Activated CD8-positive, alpha-beta memory T cell treated with anti-CD3 and anti-CD28 coated beads, Interleukin-2, amount 50 U/mL, for 4 hours (primary cell): ENCODE measurements around the gene NRXN3.

ENCODE experiments used
- DNase-seq: peaks from one replicate; pipeline ENCODE4 v3.0.0-alpha.2; 2020

The NRXN3 gene

GRCh38 chr14:79516009-79516408, 1345.8 kb downstream of the NRXN3 start:
- DNase-seq: no peak

GRCh38 chr14:79525416-79525815, 1355.2 kb downstream of the NRXN3 start:
- DNase-seq: no peak

DNA sequence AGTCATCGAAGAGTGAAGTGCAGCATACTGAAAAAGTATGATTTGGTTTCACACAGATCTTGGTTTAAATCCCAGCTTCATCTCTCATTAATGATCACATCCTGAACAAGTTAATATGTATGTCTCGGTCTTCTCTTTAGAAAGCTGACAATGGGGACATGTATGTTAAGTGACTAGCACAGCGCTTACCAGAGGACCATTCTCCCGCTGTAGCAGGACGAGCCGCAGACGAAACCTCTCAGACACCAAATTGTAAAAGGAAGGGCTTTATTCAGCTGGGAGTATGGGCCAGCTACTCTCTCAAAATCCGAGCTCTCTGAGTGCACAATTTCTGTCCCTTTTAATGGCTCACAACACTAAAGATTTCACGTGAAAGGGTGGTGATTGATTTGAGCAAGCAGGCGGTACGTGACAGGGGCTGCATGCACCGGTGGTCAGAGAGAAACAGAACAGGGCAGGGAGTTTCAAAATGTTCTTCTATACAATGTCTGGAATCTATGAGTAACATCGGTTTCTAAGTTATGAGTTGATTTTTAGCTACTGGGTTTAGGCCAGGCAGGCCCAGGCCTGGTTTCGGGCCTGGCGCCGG, 1358.7 kb downstream of the NRXN3 start:
- DNase-seq: no peak

DNA sequence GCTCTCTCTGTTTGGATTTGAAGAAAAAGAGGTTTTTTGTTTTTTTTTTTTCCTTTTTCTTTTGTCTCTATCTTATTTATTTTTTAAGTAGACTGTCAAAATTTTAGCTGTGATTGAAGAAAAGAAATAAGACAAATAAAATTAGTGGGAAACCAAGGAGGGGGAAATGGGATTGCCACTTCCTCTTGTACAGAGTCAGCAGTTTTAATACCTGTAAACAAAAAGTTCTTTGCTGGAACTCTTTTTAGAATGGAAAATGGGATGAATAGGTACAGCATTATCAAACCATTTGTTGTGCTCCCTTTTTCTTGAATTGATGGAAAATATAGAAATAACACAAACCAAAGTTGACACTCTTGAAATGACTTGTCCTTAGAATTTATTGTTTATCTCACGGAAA, 1360.4 kb downstream of the NRXN3 start:
- DNase-seq: no peak

DNA sequence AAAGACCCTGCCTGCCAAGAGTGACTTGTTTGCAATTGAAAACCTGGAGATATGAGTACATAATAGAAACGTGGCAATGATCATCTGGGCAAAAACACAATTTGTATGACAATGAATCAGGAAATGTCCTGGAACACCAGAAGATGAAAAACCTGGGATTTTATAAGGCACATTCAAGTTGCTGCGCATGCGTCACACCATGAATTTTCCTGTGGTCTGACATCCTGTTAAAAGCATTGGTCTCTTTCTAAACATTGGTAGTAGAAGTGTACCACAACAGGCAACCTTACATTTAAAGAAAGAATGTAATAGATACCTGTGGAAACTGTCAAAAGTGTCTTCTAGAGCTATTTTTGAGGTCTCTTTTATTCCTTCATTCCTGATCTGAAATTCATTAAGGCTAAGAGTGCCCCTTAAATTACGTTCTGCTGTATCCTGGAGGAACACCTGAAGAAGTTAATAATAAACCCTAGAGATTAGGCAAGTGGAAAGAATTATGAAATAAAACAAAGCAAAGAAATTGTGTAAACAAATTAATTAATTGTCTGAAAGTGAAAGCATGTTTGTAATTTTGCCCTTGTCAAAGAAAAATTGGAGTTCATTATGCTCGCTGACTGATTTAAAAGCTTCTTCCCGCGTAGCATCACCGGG, 1364.7 kb downstream of the NRXN3 start:
- no peak for DNase-seq

GRCh38 chr14:79540394-79540793, 1370.2 kb downstream of the NRXN3 start:
- no peak for DNase-seq

- DNase-seq: no peak
Observed at GRCh38 chr14:79542121-79542520, 1371.9 kb downstream of the NRXN3 start.

DNA sequence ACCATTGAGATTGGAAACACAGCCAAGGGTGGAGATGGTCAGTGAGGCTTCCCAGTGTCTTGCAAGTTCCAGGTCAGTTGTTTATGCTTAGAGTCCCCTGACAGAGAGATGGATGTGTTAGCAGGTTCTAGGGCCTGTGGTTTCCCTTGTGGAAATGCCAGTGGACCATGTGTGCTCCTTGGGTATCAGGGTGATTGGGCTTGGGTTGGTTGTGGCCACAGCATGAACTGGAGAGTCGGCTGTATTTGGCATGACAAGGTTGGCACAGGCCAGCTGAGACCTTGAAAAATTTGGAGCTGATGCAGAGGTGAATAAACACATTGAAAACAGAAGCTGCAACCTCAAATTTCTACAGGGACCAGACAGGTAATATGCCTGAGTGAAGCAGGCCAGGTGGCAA, 1373.2 kb downstream of the NRXN3 start:
- no peak for DNase-seq

DNA sequence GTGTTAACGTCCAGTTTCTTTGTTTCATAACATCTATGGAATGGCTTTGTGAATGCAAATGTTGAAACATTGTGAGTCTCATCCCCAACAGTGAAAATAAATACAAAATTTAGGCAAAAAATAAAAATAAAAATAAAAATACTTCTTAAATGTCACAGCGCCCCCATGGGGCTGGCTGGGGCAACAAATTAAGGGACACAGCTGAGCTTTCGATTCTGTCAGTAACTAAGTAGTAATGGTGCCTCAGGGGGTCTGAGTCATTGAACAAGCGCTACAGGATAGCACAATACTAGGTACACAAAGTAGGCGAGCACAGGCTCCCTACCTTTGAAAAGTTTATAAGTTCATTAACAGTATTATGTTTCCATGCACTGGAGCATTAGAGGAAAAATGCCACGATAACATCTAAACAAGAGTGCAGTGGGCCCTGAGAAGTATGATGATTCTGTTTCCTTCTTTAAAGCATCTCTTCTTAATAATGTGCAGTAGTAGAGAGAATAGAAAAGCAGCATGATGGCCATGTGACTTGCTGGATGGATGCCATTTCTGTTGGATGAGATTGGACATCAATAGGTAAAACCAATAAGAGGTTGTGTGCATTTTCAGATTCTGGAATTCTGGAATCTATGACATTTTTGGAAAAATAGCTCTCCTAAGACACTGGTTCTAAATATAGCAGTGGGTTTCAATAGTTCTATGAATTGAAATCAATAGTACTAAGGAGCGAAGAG, 1374.0 kb downstream of the NRXN3 start:
- DNase-seq: no peak

DNA sequence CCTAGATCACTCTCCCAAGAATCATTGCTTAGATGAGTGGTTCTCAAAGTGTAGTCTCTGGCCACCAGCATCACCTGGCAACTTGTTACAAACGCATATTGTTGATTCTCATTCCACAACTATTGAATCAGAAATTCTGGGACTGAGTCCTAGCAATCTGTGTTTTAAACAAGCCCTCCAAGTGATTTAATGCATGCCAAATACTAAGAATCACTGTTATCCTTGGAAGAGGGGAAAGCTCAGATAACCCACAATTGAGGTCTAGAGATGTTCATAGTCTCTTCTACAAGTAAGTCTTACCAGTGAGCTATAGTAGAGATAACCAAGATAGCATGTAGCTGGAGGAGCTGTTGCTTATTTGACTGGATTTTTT, 1374.5 kb downstream of the NRXN3 start:
- no peak for DNase-seq

- no peak for DNase-seq
Observed at GRCh38 chr14:79548836-79549235, 1378.7 kb downstream of the NRXN3 start.

DNA sequence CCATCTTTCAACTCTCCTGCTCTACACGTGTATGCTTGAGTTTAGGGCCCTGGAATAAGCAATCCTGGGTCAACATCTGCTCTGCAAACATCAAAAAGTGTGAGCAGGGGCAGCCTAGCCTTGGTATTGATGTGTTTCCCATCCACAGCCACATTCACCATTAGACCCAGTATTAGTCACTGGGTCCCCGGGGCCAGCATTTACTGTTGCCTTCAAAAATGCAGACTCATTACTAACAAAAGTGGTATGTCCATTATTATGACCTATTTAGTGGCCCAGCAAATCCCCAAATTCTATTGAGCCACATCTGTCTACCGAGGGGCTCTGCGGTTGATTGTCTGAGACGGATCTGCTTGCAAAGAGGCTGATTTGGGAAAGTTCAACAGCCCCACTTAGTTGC, 1379.3 kb downstream of the NRXN3 start:
- DNase-seq: no peak

DNA sequence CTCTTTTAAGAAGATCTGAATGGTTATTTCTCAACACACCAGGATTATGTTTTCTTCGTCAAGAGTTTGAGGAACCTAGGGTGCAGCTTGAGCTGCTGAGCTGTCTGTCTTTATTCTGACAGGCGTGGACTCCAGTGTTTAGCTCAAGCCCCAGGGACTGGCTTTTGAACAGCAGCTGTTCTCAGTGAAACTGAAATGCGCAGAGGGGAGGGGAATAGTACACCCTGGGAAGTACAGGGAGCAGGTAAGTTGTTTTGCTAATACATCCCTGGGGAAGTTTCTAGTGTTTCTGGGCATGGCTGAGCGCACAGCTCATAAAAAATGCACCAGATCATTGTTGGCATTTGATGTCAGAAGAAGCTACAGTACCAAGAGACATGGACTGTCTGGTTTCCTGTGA, 1381.3 kb downstream of the NRXN3 start:
- no peak for DNase-seq

DNA sequence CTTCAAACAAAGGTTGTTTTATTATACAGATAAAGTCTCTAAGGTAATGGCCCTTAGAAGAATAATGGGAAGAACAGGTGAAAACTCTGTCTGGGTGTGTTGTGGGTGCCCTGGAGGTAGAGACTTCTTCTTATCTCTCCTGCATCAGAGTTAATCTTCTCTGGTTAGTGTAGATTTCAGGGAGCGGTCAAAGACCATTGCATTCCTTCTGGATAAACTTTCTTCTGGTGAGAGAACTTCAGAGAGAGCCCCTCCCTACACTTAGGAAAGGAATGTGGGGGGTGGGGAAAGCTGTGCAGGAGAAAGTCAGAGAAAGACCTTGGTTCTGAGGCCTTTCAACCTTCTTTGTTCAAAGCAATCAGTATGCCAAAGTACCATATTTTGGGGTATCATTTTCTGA, 1382.6 kb downstream of the NRXN3 start:
- DNase-seq: no peak

GRCh38 chr14:79554816-79555215, 1384.6 kb downstream of the NRXN3 start:
- no peak for DNase-seq

DNA sequence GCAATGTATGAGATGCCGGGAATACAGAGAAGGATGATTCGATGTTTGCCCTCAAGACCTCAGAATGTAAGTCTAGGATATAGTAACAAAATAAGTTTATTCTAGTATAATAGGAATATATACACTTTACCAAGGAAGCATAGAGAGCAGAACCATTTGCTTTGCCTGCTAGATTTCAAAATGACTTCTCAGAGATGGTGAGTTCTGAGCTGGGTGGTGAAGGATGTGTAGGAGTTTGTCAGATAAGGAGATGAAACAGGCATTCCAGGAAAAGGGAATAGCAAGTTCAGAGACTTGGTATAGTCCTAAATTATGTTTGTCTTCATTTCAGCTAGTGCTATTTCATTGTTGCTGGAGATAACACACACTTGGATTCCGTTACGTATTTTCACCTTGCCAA, 1385.3 kb downstream of the NRXN3 start:
- DNase-seq: no peak

GRCh38 chr14:79557309-79557708, 1387.1 kb downstream of the NRXN3 start:
- DNase-seq: no peak

DNA sequence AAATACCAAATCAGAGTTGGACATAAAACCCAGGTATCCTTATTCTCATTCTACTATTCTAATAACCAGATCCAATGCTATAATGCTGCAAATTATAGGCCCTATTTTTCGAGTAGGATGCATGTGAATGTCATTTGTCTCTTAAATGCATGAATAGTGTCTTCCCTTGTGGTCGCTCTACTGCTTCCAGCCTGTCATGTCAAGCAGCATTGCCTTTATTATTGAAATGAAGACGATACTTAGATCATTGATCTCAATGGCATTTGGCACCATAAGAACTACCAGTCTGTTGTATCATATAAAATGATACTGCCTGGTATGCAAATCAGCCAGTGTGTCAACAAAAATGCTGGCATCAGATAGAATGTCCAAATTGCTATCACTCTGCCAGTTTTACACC, 1392.0 kb downstream of the NRXN3 start:
- DNase-seq: no peak

DNA sequence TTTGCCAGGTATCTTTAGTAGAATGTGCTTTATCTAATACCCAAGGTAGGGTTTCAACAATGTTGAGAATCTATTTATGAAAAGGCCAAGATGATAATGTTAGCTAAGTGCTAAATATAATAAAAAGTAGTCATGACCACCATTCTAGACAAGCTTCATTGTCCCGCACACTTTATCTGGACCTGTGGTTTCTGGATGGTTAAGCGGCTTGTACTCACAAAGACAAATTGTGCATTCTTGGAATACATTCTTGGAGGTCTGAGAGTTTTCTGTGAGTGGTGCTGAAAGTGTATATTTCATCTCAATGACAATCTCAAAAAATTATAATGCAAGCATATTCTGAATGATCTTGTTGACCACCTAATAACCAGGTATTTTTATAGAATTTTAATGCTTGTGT, 1394.2 kb downstream of the NRXN3 start:
- no peak for DNase-seq

GRCh38 chr14:79567306-79567705, 1397.1 kb downstream of the NRXN3 start:
- DNase-seq: no peak

DNA sequence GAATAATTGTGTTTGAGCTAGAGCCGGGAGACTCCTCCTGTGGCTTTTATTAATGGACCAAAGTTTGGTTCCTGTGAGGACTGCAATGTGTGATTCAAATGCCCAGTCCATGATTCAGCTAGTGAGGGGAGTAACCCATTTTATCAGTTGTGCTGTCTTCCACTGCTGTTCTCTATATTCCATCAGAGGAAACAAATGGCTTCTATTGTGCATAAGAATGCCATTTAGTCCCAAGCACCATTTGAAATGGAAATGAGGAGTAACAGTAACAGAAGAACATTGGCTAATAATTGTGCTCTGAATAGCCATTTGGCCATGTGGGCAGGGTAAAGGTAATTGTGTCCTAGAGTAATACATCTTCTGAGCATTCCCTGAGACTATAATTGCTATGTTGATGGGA, 1398.4 kb downstream of the NRXN3 start:
- DNase-seq: no peak

DNA sequence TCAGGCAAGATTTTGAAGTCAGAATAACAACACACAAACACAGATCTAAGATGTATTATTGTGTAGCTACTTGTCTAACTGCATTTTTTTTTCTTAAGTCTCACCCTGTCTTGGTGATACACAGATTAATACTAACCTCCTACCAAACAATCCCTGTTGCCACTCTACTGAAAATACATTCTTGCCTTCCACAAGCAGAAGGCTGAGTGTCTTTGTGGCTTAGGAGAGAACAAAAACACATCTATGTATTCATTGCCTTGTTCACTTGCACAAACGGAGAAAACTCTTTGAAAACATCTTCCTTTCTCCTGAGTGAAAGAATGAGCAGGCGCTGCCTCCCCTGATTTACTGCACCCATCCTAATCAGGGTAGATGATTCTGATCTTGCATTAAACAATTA, 1398.9 kb downstream of the NRXN3 start:
- DNase-seq: no peak

GRCh38 chr14:79570648-79571047, 1400.5 kb downstream of the NRXN3 start:
- no peak for DNase-seq

- no peak for DNase-seq
Observed at GRCh38 chr14:79571366-79571765, 1401.2 kb downstream of the NRXN3 start.

DNA sequence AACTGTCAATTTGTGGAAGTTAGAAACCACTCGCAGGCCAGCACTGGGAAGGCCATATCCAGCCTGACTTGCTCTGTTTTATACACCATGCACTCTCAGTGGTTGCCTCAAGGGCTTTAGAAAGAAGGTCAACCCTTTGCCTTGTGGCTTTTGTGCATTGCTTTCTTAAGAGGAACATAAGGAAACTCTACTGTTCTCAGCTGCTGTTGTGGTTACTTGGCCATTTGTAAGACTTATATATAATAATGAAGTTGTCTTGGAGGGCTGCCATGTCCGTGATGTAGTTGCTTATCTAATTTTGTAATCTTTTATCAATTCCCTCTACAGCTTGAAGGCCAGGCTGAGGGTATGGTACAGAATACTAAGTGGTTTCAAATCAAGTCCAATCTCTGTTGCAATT, 1403.3 kb downstream of the NRXN3 start:
- no peak for DNase-seq
